H1 (cell line): Measurements from ENCODE around the gene PCBD1.

Experiments
- EP300 ChIP-seq, 2 experiments: IDR thresholded peaks; 1 replicate in 1 of 2; 2 replicates in 1 of 2; pipeline ENCODE4 v1.6.1; 2011 to 2012; ENCODE audit warnings: low read depth in 2 of 2, low read length in 2 of 2, mild to moderate bottlenecking in 2 of 2, borderline replicate concordance in 1 of 2, inconsistent platforms in 1 of 2, moderate library complexity in 1 of 2
- GTF2F1 ChIP-seq: IDR thresholded peaks from 2 replicates; pipeline ENCODE4 v1.6.1; 2012; ENCODE audit warnings: low read depth, low read length, improper control_type of control experiment, borderline replicate concordance
- POLR2AphosphoS5 ChIP-seq: IDR thresholded peaks from 2 replicates; pipeline ENCODE4 v1.6.1; 2011; ENCODE audit warnings: low read depth, low read length

DNA sequence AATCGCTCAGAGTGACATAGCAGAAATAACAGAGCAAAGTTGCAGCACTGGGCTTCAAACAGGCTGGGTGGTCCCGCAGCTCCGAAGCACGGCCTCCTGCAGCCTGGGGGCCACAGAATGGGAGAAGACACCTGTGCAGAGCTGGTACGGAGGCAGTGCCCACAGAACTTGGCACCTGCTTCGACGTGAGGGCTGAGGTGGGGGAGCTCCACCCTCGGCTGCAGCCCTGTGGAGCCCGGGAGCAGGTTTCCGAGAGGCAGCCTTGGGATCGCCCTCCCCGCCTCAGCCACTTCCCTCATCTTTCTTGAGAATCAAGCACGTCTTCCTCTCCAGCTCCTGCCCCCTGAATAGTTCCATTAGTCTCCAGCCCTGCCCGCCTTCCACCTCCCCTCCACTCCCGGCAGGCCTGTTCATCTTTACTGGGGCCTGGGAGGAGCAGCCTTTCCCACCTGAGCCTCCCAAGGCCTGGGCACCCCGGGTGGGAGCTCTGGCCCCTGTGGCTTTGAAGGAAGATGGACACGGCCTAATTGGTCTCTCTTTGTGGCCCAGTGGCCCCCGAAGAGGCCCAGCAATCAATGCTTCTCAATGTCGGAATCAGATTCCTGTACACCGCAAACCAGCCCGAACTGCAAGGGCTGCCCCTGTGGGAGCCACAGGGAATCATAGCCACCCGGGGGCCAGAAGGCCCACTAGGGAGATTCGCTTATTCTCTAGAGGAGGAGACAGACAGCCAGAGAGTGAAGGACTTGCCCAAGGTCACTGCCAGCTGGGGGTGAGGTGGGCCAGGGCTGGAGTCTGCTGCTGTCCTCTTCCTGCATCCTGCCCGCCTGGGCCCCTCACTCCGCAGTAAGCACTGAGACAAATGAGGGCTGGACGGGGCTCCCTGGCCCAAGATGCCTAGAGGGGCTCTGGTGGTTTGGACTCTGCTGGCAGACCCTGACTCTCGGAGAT lies 17.0 kb upstream of the PCBD1 start:
- TF ChIP-seq EP300 (IDR thresholded peaks at IDR 0.05; ENCODE audit: borderline replicate concordance in 1 of 2, low read depth in 2 of 2, low read length in 2 of 2) (no peak), POLR2AphosphoS5 (no peak), GTF2F1 (no peak)
